22Rv1 (cell line): ENCODE data around the gene CDH9.

ENCODE experiments used
- H3K27ac ChIP-seq: fragments of 450-650 bp; 2 replicates; pipeline ENCODE4 v1.5.1; 2017
- ZFX ChIP-seq: fragments of 450-650 bp; IDR thresholded peaks from 2 replicates; pipeline ENCODE4 v1.6.1; 2017; ENCODE audit warnings: antibody characterized with exemption, borderline replicate concordance
- TF ChIP-seq, protein P1 (sequence below): fragments of 450-650 bp; IDR thresholded peaks from 2 replicates; pipeline ENCODE4 v1.5.1; 2017; ENCODE audit warnings: mild to moderate bottlenecking

CDH9 gene

DNA sequence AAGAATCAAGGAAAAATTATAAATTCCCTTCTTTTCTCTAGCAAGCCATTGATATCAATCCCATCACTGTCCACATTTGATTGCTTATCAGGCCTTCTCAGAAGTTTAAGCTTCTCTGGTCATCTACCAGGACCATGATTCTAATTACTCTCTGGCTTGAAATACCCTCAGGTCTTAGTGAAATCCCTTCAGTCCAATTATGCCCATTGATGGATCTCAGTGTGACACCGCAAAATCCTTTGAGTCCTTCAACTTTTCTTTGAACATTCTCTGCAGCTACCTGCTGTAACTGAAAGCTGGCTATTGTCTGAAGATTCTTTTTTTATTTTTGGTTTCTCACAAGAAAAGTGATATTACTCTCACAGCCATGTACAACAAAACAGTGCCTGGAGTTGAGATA lies 3.0 kb upstream of the CDH9 start:
- TF ChIP-seq, protein P1, sequence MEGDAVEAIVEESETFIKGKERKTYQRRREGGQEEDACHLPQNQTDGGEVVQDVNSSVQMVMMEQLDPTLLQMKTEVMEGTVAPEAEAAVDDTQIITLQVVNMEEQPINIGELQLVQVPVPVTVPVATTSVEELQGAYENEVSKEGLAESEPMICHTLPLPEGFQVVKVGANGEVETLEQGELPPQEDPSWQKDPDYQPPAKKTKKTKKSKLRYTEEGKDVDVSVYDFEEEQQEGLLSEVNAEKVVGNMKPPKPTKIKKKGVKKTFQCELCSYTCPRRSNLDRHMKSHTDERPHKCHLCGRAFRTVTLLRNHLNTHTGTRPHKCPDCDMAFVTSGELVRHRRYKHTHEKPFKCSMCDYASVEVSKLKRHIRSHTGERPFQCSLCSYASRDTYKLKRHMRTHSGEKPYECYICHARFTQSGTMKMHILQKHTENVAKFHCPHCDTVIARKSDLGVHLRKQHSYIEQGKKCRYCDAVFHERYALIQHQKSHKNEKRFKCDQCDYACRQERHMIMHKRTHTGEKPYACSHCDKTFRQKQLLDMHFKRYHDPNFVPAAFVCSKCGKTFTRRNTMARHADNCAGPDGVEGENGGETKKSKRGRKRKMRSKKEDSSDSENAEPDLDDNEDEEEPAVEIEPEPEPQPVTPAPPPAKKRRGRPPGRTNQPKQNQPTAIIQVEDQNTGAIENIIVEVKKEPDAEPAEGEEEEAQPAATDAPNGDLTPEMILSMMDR, result no peak
- no peak for TF ChIP-seq ZFX

DNA sequence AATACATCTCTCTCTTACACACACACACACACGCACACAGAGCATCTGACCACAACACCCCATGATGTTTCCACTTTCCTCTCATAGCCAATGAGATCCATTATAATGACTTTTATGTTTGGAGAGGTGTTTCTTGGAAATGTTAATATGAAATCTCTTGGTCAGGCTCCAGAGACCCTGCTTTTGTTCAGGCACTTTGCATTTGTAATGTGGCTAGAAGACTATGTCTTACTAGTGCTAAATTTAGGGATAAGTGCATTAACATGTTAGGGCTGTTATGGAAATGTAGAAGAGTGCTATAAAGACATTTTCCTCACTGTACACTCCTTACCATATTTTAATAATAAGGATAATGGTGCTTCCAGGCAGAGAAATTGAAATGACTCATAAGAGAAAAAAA lies 3.8 kb downstream of the CDH9 start:
- TF ChIP-seq, protein P1, result no peak
- TF ChIP-seq ZFX, result no peak
- H3K27ac ChIP-seq, result no peak overlapping the region

More for the DNA sequence above, 3.0 kb upstream of the CDH9 start:
- H3K27ac ChIP-seq, result no peak overlapping the region

DNA sequence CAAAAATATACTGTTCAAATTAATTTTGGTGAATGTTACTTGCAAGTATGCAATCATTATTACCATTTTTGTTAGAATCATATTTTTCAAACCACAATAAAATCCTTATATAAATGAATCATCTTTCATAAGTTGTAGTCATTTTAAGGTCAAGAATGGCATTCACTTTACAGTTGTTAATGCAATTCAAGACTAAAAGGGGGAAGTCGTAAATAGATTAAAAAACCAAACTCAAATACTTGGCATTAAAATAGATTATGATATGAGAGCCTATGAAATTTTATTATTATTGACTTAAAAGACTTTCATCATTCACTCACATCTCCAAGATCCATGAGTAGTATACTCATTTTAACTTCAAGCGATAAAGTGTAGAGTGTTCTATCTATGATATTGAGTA lies 11.6 kb downstream of the CDH9 start:
- TF ChIP-seq, protein P1, result no peak
- no peak for TF ChIP-seq ZFX
- H3K27ac ChIP-seq, result no peak overlapping the region

DNA sequence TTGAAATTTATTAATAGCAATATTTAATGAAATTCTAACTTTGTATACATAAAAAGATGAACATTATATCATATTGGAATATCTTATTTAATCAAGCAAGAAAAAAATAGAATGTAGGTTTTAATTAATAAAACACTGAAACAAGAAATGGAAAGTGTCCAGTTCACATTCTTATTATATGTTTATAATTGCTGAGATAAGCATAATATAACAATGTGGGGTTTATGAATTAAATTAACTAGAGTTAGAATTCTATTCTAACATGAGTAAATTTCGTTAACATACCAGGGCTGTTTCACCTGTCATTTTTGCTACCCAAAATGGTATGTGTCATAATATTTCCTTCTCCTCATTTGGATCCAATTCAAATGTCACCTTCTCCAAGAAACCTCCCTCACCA lies 12.3 kb downstream of the CDH9 start:
- TF ChIP-seq ZFX, result no peak
- TF ChIP-seq, protein P1, result no peak
- no peak overlapping the region for H3K27ac ChIP-seq

DNA sequence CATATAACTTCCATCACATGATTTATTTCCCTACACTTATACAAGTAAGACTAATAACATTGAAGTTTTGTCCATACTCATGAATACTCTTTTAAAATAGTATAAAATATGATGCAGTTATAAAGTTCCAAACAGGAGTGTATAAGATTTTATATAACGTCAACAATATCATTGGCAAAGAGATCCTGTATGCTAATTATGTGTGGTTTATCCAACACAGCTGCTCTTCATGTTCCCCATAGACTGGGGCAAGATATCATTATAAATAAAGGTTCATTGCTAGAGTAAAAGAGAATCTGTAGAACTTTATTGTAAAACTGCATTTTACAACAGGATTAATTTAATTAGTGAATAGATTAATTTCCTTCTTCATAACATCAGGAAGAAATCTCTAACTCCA lies 16.9 kb downstream of the CDH9 start:
- TF ChIP-seq, protein P1, result no peak
- no peak for TF ChIP-seq ZFX
- no peak overlapping the region for H3K27ac ChIP-seq

DNA sequence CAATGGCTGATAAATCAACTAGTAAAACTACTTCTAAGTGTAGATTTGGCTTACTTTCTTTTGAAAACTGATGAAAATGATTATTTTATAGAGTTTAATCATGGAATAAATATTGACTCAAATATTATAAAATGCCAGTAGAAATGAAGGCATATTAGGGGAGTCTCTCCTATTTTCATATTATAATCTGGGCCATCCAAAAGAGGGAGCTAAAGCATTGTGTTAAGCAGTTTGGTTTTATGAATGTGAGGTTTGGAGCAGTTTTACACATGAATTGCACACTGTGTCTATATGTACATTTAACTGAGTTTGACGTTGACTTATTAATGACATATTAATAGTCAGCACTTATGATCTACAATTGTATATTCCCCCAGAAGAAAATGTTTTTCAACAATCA lies 17.4 kb downstream of the CDH9 start:
- no peak for TF ChIP-seq ZFX
- TF ChIP-seq, protein P1, result peak; percentile 28
- no peak overlapping the region for H3K27ac ChIP-seq

DNA sequence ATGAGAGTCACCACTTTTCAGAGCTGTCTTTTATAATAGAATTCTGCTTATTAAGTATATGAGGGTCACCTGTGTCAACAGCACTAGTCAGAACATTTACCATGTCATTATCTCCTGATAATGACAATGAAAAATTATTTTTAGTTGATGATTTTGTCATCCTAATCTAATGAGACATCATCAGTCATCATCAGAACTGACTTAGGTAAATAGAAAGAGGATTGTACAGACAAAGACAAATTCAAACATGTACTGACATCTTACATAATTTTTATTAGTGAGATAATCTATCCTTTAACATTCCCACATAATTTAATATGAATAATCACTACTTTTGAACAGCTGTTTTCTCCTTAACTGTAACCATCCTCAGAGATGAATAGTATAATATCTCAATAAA lies 22.6 kb downstream of the CDH9 start:
- H3K27ac ChIP-seq, result no peak overlapping the region
- TF ChIP-seq, protein P1, result no peak
- no peak for TF ChIP-seq ZFX
